ENCODE measurements around the gene ARMCX2.
"Not testable (repeated sequence)": the region's sequence is repeated elsewhere in the genome, so short reads cannot be mapped to it uniquely, and the experiment has no call there.

The ARMCX2 gene

DNA sequence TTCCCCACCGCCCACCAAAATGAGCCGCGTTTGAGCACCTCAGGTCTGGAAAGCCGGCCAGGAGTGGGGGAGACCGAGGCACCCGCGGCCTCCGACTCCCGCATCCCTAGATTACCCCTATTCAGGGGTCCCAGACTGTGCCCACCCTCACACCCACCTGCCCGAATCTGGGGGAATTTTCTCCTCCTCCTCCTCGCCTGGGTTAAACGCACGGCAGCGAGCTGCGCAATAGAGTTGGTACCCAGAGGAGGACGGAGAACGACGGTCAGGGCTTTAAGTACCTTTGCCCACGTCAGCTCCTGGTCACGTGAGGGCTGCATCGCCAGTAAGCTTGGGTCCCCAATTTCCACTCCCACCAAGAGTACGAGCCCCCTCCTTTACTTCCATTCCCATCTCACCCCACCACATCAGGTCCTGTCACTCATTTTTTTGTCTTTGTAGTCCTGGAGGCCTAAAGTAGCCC, at the start of gene ARMCX2:
Gene ARMCX2, minus strand, starts transcription at position 250 of the 463 bp plus-strand sequence. CDS start 2,262 bp downstream, outside the sequence.
- no peak for DNase-seq (ENCODE audit: low read depth in 2 of 2)

DNA sequence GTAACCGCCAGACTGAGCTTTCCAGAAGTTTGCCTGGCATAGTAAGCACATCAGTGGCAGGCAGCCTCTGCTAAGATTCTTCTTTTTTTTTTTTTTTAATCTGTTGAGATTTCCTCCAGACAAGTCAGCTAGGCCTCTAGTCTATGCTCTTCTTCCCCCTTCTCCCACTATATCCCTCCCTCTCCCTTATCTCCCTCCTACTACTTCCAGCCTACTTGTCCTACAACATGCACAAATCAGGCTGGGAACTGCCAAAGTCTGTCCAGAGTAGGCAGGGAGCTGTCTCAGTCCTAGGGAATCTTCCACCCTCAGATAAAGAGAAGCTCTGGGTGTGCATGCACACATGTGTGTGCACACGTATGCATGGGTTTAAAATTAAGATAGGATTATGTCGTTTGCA, 49.7 kb upstream of the ARMCX2 start:
- DNase-seq (ENCODE audit: low read depth in 2 of 2) = no peak

DNA sequence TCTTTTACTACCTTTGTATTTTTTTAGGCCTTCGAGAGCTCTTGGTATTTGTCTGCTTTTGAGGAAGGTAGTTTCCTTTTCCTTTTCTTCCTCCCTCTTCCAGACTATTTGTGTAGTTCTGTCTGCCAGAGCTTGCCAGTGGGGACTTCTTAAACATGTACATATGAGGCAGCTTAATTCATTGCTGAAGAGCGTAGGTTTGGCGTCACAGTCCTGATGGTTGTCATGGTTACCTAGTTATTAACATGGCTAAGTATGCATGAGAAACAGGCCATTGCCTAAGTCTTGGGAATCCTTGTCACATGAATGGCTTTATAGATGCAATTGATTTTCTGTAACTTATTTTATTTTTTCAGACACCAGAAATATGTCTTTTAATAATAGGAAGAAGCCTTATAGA, 48.5 kb upstream of the ARMCX2 start:
- no peak for DNase-seq (ENCODE audit: low read depth in 2 of 2)

DNA sequence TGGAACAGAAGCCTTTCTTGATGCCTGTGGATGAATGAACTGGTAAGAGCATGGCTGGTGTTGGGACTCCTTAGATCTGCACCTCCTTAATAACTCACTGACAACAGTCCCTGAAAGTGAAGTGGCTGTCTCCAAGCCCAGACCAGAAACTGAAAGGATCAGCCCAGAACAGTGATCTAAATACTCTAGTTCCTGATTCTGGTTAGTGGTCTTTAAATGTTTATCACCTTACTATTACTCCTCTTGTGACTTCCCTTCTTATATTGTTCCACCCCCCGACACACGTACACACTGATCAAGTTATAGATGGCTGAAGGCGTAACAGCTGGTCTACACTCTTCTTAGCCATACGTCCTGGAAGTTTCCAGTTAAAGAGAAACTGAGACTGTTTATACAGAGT, 33.8 kb upstream of the ARMCX2 start:
- DNase-seq (ENCODE audit: low read depth in 2 of 2) = no peak

DNA sequence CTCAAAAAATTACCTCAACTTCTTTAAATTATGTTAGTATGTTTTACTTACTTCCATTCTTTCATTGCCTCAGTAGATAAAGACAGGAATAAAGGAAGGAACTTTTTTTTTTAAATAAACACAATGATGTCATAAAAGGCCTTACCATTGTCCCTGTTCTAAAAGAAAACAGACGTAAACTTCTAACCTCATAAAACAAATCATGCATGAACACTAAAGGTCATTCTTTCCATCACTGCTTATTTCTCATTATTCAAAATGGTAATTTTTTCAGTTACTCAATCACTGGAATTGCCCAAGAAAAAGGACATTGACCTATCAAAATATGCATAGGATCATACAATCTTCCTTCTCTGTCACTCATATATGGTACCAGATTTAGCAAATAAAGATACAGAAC, 32.2 kb upstream of the ARMCX2 start:
- DNase-seq (ENCODE audit: low read depth in 2 of 2) = no peak

DNA sequence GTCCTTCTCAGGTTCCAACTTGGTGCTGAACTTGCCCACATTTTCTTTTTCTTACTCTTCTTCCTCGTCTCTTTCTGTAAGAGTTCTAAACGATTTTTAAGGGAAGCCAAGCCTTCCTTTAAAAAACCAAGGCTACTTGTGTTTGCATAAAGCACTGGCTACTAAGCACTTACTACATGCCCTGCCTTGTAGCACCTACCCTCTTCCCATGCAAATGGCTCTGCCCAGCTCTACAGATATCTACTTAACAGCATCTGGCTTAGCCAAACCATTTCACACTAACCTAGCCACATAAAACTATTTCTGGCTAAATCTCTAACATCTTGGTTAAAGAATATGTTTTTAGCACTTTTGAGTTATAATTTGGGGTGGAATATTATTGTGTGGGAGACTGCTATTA, 26.9 kb upstream of the ARMCX2 start:
- DNase-seq (ENCODE audit: low read depth in 2 of 2) = no peak

DNA sequence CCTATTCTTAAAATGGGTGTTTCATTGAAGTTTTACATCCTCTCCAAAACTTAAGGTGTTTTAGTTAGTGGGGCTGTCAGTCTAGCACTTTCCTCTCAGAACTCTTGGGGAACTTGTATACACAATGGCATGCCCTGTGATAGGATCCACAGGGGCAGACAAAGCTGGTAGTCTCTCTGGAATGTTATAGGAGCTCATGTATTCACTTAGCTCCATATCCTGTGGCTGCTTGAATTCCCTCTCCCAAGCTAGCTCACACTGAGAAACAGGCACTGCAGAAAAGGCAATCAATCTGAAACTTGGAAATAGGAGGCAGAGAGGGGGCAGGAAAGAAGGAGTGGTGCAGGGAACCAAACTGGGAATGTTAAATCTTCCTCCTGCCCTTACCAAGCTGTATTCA, 26.3 kb upstream of the ARMCX2 start:
- no peak for DNase-seq (ENCODE audit: low read depth in 2 of 2)

DNA sequence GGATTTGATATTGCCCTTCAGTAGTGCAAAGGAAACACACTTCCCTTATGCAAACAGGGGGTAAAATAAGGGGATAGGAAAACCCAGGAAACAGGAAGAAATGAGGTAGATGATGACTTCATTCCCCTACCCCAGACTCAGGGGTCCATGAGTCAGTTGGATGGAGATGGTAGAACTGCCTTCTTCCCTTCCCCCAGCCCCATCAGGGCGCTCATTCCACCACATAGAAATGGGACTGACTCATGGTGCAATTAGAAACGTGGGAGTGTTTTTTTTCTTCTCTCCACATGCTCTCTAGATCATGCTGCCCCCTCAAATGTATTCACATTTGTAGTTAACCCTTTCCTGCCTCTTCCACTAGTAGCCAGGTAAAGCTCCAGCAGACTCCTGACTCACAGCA, 23.1 kb upstream of the ARMCX2 start:
- no peak for DNase-seq (ENCODE audit: low read depth in 2 of 2)

DNA sequence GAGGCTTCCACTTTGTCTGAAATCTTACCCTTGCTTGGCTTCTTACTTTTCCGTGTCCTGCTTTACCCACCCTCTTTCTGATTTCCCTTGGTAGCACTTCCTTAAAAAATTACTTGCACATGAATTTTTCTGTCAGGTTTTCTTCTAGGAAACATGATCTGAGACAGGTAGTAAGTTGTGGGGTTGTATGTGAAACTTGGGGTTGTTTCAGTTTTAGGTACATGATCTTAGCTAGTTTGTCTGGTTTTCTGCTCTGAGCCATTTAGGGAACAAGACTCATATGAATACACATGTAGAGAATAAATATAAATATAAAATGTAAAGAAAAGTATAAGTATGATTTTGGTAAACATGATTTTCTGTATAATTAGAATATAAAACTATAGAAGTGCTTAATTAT, 17.4 kb upstream of the ARMCX2 start:
- no peak for DNase-seq (ENCODE audit: low read depth in 2 of 2)

DNA sequence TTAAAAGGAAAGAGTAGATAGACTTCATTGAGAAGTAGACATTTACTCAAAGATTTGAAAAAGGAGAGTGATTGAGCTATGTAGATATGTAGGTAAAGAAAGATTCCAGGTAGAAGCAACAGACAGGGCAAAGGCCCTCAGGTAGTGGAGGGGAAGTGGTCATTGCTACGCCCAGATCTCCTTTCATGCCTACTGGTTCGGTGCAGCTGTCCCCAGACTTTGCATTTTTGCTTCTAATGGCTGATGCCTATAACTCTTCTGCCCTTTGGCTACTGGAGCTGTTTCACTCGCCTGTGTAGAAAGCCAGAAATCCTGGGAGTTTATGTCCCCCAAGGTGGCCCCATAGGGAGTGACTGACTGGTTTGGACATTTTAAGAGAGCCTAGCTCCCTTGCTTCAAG, 16.9 kb upstream of the ARMCX2 start:
- DNase-seq (ENCODE audit: low read depth in 2 of 2) = no peak

DNA sequence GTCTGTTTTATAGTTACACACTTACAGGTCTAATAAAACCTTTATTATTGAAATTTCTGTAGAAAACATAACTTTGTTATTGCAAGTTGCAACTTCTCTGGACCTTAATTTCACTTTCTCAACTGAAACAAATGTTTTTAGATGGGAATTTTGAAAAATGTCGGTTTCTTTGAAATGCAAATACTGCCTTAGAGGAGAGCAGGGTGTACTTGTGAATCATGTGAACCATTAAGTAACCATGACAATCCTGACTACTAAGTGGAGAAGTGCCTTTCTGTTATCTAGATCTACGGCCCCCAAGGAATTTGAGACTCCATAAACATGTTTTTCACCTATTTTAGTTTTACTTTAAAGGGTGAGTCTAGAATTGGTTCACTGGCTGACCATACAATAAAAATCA, 8.5 kb upstream of the ARMCX2 start:
- DNase-seq (ENCODE audit: low read depth in 2 of 2) = no peak

DNA sequence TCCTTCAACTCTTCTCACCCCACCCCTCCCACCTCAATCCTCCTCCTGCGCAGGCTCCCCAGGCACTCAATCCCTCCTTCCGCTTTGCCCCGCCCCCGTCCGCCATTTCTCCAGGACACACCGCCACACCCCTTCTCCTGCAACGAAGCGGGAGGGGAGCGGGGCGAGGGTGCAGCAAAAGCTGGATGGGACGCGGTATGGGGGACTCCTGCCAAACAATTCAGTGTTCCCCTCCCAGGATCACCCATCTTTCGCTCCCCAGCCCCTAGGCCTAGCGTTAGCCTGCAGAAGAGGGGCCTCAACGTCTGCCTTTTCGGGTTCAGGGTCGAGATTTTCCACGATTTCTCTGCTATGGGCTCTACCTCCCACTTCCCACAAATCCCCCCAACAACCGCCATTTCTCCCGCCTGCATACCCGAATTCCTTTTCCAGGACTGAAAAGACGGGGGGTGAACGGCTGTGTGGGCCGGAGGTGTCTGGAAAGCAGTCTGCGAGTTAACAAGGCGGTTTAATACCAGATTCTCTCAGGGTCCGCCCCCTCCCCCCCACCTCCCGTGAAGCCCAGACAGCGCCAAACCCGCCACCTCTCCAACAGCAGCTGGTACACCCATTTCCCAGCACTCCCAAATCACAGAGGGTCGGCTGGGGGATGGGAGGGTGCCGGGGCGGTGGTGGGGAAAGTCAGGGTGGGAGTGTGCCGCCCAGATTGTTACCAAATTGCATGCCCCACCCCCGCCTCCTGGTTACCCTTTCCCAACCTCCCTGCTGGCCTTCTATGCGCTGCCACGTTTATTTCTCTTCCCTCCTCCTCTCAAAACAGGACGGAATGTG, 774 bp downstream of the ARMCX2 start:
- peak; percentile 40 to 41 for DNase-seq (ENCODE audit: low read depth in 2 of 2)

DNA sequence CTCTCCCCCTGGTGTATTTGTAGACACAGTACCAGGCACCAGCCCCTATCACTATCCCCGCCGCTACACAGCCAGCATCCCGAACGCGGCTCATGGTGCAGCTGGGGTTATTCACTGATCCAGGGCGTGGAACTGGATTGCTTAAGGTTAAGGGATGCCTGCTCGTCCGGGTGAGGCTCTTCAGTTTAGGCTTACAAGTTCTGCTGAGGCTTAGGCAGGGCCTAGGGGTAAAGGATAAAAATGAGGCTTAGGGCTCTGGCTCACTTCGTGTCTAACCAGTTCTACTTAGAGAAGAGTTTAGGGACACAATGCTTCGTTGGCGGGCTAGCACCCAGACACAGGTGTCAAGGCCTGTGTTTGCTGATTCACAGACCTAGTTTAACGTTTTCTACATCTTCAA, 2.2 kb downstream of the ARMCX2 start:
- DNase-seq (ENCODE audit: low read depth in 2 of 2) = no peak

DNA sequence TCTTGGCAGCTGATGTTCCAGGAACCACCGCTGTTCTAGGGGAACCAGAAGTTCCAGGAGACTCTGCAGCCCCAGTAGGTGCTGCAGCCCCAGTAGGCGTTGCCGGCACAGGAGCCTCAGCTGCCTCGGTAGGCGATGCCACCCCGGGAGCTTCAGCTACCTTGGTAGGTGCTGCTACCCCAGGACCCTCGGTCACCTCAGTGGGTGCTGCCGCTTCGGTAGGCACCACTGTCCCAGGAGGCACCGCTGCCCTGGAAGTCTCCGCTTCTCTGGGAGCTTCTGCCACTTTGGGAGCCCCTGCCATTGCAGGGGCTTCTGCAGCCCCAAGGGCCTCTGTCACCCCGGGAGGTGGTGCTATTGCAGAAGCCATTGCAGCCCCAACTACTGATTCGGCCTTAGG, 2.8 kb downstream of the ARMCX2 start:
- no peak for DNase-seq (ENCODE audit: low read depth in 2 of 2)

DNA sequence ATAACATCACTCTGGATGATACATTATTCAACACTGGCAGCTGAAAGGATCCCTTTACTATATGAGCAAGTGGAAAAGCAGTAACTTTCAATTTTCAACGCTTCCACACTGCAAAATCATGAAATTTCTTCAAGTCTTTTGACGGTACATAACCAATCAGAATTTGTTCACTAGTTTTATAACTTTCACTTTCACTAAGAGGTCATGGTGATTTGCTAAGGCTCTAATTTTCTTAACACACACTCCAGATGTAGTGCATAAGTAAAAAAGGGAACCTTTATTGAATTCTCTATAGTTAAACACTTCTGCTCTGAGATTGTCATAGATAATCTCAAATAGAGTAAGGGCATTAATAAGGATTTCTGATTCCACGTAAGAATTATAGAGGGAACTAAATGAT, 4.1 kb downstream of the ARMCX2 start:
- no peak for DNase-seq (ENCODE audit: low read depth in 2 of 2)

DNA sequence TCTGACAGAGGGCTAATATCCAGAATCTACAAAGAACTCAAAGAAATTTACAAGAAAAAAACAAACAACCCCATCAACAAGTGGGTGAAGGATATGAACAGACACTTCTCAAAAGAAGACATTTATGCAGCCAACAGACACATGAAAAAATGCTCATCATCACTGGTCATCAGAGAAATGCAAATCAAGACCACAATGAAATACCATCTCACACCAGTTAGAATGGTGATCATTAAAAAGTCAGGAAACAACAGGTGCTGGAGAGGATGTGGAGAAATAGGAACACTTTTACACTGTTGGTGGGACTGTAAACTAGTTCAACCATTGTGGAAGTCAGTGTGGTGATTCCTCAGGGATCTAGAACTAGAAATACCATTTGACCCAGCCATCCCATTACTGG, 11.9 kb downstream of the ARMCX2 start:
- DNase-seq (ENCODE audit: low read depth in 2 of 2) = not testable (repeated sequence)

DNA sequence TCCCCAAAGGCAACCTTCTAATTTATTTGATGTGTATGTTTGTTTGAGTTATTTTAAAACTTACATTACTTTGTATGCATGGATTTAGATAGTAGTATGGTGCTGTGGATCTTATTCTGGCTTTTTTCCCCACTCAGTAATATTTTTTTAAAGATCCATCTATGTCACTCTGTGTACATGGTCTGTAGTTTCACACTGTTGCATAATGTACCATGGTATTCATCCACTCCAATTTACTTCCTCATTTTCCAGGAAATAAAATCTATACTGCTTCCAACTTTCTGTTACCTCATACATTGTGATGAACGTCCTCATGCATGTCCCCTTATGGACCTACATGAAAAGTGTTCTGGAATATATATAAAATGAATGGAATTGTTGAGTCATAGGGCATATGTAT, 17.6 kb downstream of the ARMCX2 start:
- no peak for DNase-seq (ENCODE audit: low read depth in 2 of 2)

DNA sequence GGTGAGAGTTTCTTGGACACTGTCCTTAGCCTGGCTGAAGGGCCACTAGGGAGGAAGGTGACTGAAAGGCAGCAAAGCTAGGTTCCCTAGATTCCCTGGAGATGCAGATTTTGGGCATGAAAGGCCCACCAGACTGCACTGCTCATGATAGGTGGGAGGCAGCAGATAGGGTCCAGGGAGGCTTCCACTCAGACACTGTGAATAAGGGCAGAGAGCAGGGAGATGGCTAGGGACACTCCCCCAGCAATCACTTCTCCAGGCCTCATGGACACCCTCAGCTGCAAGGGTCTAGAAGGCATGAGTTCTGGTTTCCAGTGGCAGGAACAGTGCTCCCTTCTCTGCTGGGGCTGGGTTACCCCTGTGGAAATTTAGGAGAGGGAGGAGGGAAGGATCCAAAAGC, 20.1 kb downstream of the ARMCX2 start:
- no peak for DNase-seq (ENCODE audit: low read depth in 2 of 2)

DNA sequence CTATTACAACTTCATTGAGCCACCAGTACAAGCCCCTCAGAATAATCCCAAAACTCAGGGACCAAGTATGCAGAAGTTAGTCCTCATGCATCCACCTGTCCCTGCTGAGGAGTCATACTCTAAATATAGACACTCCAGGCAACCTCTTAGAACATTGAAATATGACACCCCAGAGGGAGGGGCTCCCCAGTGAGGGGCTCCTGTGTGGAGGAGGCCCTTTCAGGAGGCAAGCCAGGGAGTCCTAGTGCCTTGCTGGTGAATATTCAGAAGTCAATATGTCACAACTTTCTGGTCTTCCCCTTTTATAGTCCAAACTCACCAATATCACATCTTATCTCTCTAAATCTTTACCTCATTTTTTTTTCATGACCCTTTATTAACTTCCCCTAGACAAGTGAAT, 40.3 kb downstream of the ARMCX2 start:
- DNase-seq (ENCODE audit: low read depth in 2 of 2) = no peak

DNA sequence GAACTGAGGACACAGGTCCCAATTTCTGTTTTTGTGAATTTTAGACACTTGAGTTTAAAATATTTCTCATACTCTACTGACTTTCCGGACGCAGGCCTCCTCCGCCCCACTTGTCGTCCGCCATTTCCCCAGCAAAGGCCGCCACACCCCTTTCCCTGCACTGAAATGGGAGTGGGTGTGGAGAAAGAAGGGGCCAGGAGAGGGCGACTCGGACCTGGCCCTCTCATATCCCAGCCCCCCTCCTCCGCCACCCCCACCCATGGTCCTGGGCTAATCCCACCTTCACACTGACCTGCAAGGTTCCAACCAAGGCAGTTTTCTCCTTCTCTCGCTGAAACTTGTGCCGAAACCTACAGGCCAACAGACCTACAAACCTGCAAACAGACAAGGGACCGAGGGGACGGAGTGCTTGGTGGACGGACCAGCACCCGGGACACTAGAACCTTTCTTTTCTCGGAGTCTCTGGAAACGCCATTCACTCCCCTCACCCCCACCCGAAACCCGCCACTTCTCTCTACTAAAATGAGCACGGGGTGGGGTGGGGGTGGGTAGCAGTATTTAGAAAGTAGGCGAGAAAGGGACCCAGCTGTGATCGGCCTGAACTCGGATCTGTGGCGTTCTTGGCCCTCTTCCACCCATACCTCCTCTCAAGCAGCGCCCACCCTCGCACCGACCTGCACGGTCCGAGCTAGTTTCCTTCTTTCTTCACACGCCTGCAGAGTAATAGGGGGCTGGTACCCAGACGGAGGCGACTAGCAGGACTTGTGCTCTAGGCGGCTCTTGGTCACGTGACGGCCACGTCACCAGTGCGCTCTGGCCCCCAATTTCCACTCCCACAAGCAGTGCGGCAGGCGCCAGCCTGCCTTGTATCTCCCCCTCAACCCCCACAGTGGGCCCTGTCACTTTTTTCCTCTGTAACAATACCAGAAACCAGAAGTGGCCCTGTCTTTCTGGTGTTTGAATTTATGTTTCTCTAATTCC, 42.1 kb downstream of the ARMCX2 start, which contains the start of gene ARMCX6:
Gene ARMCX6, minus strand, starts transcription at position 790 of the 981 bp plus-strand sequence. CDS start 1,380 bp downstream, outside the sequence.
- DNase-seq (ENCODE audit: low read depth in 2 of 2) = peak; percentile 67 to 68

DNA sequence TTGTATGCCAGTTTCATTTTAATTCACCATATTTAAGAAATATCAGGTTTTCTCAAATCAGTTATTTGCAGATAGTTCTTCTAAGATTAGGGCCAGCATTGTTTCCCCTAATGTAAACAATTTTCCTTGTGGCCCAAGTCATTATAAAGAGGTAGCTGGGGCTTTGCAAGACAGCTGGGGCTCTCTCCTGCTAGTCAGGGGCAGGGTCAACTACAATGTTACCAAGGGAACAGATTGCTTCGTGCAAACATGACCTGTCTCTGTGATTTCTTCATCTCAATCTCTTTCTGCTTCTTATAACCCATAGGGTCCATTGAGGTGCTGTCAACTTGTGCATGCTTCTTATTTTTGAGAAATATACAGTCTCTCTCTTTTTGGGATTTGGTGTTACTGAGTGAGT, 53.9 kb downstream of the ARMCX2 start:
- no peak for DNase-seq (ENCODE audit: low read depth in 2 of 2)
